HAP-1 (cell line): Measurements from ENCODE around the gene RNFT1.
"Not testable (repeated sequence)": the region's sequence is repeated elsewhere in the genome, so short reads cannot be mapped to it uniquely, and the experiment has no call there.

Experiments used
- DNase-seq, 2 experiments: peaks; one replicate each; pipeline ENCODE4 v3.0.0-alpha.2; 2016 to 2020; ENCODE audit warnings: low spot score in 2 of 2
- H3K27me3 ChIP-seq: fragments of 250-450 bp; sonication (Bioruptor Pico); 2 replicates; pipeline ENCODE4 v1.5.1; 2020; ENCODE audit warnings: low read depth, mild to moderate bottlenecking, moderate library complexity
- H3K36me3 ChIP-seq: fragments of 250-450 bp; sonication (Bioruptor Pico); replicated peaks from 2 replicates; pipeline ENCODE4 v1.5.1; 2020; ENCODE audit warnings: mild to moderate bottlenecking
- H3K4me1 ChIP-seq: fragments of 250-450 bp; sonication (Bioruptor Pico); 2 replicates; pipeline ENCODE4 v1.5.1; 2020; ENCODE audit warnings: mild to moderate bottlenecking
- H3K4me3 ChIP-seq: fragments of 250-450 bp; sonication (Bioruptor Pico); 2 replicates; pipeline ENCODE4 v1.5.1; 2020; ENCODE audit warnings: mild to moderate bottlenecking, moderate library complexity
- H3K9me3 ChIP-seq: fragments of 250-450 bp; sonication (Bioruptor Pico); 2 replicates; pipeline ENCODE4 v1.5.1; 2020; ENCODE audit warnings: mild to moderate bottlenecking, moderate library complexity
- in situ Hi-C: fragments of 300-500 bp; cut with MboI; formaldehyde crosslinking; loops from 3 replicates; pipeline ENCODE4 v1.14.3; 2020; ENCODE audit warnings: low sequenced_read_pairs, inconsistent platforms, mixed read lengths

Gene RNFT1

GRCh38 chr17:59954856-59955255 is 9.7 kb downstream of the RNFT1 start:
- Histone ChIP-seq H3K9me3 (no peaks in the 10 kb centered on the region), H3K27me3 (no peaks in the 10 kb centered on the region), H3K4me1 (no peaks in the 10 kb centered on the region), H3K4me3 (no peak overlapping the region), H3K36me3 (peaks cover 8% of the 10 kb centered on the region; the same call in 1 of the 2 replicates)
- no peak for DNase-seq
- in situ Hi-C loops = no loop called here

GRCh38 chr17:59950049-59950448 is 14.5 kb downstream of the RNFT1 start:
- H3K4me1 ChIP-seq = no peaks in the 10 kb centered on the region
- H3K4me3 ChIP-seq = no peak overlapping the region
- H3K36me3 ChIP-seq = peaks cover 17% of the 10 kb centered on the region
- no peaks in the 10 kb centered on the region for H3K27me3 ChIP-seq
- in situ Hi-C loops = no loop called here
- H3K9me3 ChIP-seq = no peaks in the 10 kb centered on the region
- DNase-seq = no peak

- peaks cover 19% of the 10 kb centered on the region for H3K36me3 ChIP-seq
- in situ Hi-C loops, H3K4me1 ChIP-seq: not testable (repeated sequence)
Measured at GRCh38 chr17:59947310-59947709, 17.2 kb downstream of the RNFT1 start.

GRCh38 chr17:59946433-59946832 is 18.1 kb downstream of the RNFT1 start:
- H3K27me3 ChIP-seq, H3K4me1 ChIP-seq, in situ Hi-C loops, H3K4me3 ChIP-seq, DNase-seq, H3K9me3 ChIP-seq: not testable (repeated sequence)
- peaks cover 24% of the 10 kb centered on the region for H3K36me3 ChIP-seq

More at GRCh38 chr17:59947310-59947709, 17.2 kb downstream of the RNFT1 start:
- DNase-seq, H3K27me3 ChIP-seq, H3K4me3 ChIP-seq, H3K9me3 ChIP-seq: not testable (repeated sequence)

GRCh38 chr17:59941131-59941530 is 23.4 kb downstream of the RNFT1 start:
- H3K4me1 ChIP-seq = no peaks in the 10 kb centered on the region
- no peak for DNase-seq
- in situ Hi-C loops = no loop called here
- H3K9me3 ChIP-seq = no peaks in the 10 kb centered on the region
- H3K4me3 ChIP-seq = no peak overlapping the region
- H3K27me3 ChIP-seq = no peaks in the 10 kb centered on the region
- H3K36me3 ChIP-seq = peaks cover 48% of the 10 kb centered on the region

- DNase-seq, in situ Hi-C loops, H3K4me3 ChIP-seq, H3K27me3 ChIP-seq, H3K4me1 ChIP-seq, H3K9me3 ChIP-seq: not testable (repeated sequence)
- peaks cover 44% of the 10 kb centered on the region for H3K36me3 ChIP-seq
Measured at GRCh38 chr17:59940697-59941096, 23.8 kb downstream of the RNFT1 start.

GRCh38 chr17:59933317-59933716 is 31.2 kb downstream of the RNFT1 start:
- H3K9me3 ChIP-seq, DNase-seq, H3K4me1 ChIP-seq, H3K27me3 ChIP-seq, in situ Hi-C loops, H3K4me3 ChIP-seq: not testable (repeated sequence)
- H3K36me3 ChIP-seq = peaks cover 51% of the 10 kb centered on the region

GRCh38 chr17:59930768-59931167 is 33.8 kb downstream of the RNFT1 start:
- in situ Hi-C loops, H3K4me3 ChIP-seq, H3K9me3 ChIP-seq, H3K4me1 ChIP-seq, H3K27me3 ChIP-seq: not testable (repeated sequence)
- peak; percentile 55 to 62 for DNase-seq
- H3K36me3 ChIP-seq = peaks cover 43% of the 10 kb centered on the region

- DNase-seq, H3K9me3 ChIP-seq, H3K4me3 ChIP-seq, H3K27me3 ChIP-seq, H3K4me1 ChIP-seq, in situ Hi-C loops: not testable (repeated sequence)
- H3K36me3 ChIP-seq = peaks cover 44% of the 10 kb centered on the region
Measured at GRCh38 chr17:59930121-59930520, 34.4 kb downstream of the RNFT1 start.

GRCh38 chr17:59920637-59921036 is 43.9 kb downstream of the RNFT1 start:
- H3K27me3 ChIP-seq, DNase-seq, H3K9me3 ChIP-seq, H3K4me1 ChIP-seq, H3K4me3 ChIP-seq: not testable (repeated sequence)
- in situ Hi-C loops = loop anchor here (25.0 kb wide), 2 partner anchors 517 to 608 kb away; no protein-coding TSS in a partner anchor
- peaks cover 42% of the 10 kb centered on the region for H3K36me3 ChIP-seq

- no peaks in the 10 kb centered on the region for H3K27me3 ChIP-seq
- no peaks in the 10 kb centered on the region for H3K4me1 ChIP-seq
- H3K4me3 ChIP-seq = no peak overlapping the region
- H3K36me3 ChIP-seq = peaks cover 45% of the 10 kb centered on the region
- in situ Hi-C loops = loop anchor here (10.0 to 25.0 kb wide), 3 partner anchors 118 to 604 kb away; no protein-coding TSS in a partner anchor
- no peak for DNase-seq
- no peaks in the 10 kb centered on the region for H3K9me3 ChIP-seq
Measured at GRCh38 chr17:59916446-59916845, 48.1 kb downstream of the RNFT1 start.

- no peaks in the 10 kb centered on the region for H3K4me1 ChIP-seq
- no peaks in the 10 kb centered on the region for H3K9me3 ChIP-seq
- H3K4me3 ChIP-seq = no peak overlapping the region
- in situ Hi-C loops = loop anchor here (10.0 to 25.0 kb wide), 3 partner anchors 120 to 602 kb away; no protein-coding TSS in a partner anchor
- peaks cover 34% of the 10 kb centered on the region for H3K36me3 ChIP-seq
- H3K27me3 ChIP-seq = no peaks in the 10 kb centered on the region
- DNase-seq = peak; percentile 25 to 56
Measured at GRCh38 chr17:59914274-59914854, 50.2 kb downstream of the RNFT1 start.

GRCh38 chr17:59907467-59907866 is 57.1 kb downstream of the RNFT1 start:
- Histone ChIP-seq H3K36me3 (no peaks in the 10 kb centered on the region), H3K4me1 (no peaks in the 10 kb centered on the region), H3K9me3 (no peaks in the 10 kb centered on the region), H3K27me3 (no peaks in the 10 kb centered on the region), H3K4me3 (no peak overlapping the region)
- in situ Hi-C loops = loop anchor here (25.0 kb wide), 2 partner anchors 530 to 595 kb away; no protein-coding TSS in a partner anchor
- DNase-seq = no peak

- DNase-seq = no peak
- Histone ChIP-seq H3K4me3 (no peak overlapping the region), H3K36me3 (peaks cover 5% of the 10 kb centered on the region; the same call in 1 of the 2 replicates), H3K9me3 (no peaks in the 10 kb centered on the region), H3K27me3 (no peaks in the 10 kb centered on the region), H3K4me1 (no peaks in the 10 kb centered on the region; the same call in 1 of the 2 replicates)
- in situ Hi-C loops = loop anchor here (25.0 kb wide), 2 partner anchors 534 to 591 kb away; no protein-coding TSS in a partner anchor
Measured at GRCh38 chr17:59903455-59903854, 61.1 kb downstream of the RNFT1 start.
